HepG2 (cell line): Measurements from ENCODE around the gene SIAH3. TPM values are rescaled to one million over a fixed set of nuclear protein-coding genes. Genes with fewer than 3 reads are reported as not detected.

Experiments
- ATAC-seq: fragments of 200-7000 bp; cut with Tn5 transposase; 3 replicates; pipeline ENCODE4 v1.9.1; 2020; ENCODE audit warnings: mild to moderate bottlenecking, moderate library complexity
- BruUV-seq: library from RNA; stranded (reverse); fragments of 400-500 nt; replicated peaks from 2 replicates; lab custom pipeline; 2021; lab: Mats Ljungman, UMichigan
- CTCF ChIA-PET: fragments of 300-600 bp; formaldehyde crosslinking; extraction: SDS; loops from one replicate; lab custom pipeline; 2021; ENCODE audit warnings: low total read pairs, inconsistent platforms, low intra/inter-chr PET ratio; lab: Yijun Ruan, JAX
- POLR2A ChIA-PET: fragments of 350-600 bp; sonication (Branson Sonifier 250); formaldehyde crosslinking; loops from one replicate; lab custom pipeline; 2020; ENCODE audit warnings: antibody characterized with exemption, inconsistent platforms; lab: Yijun Ruan, JAX
- DNase-seq: peaks from one replicate; pipeline ENCODE4 v3.0.0-alpha.2; 2015; ENCODE audit warnings: low spot score
- FAIRE-seq: peaks from 3 replicates; lab custom pipeline; 2011; peaks lifted over from hg19 to GRCh38; lab: Jason Lieb, UNC
- H2AFZ ChIP-seq: one replicate; pipeline ENCODE4 v1.6.1; 2011; ENCODE audit warnings: low read length, inconsistent platforms
- H3K27ac ChIP-seq: fragments of 300-600 bp; 3 replicates; pipeline ENCODE4 v1.8.0; 2011; ENCODE audit warnings: mixed run types, mild to moderate bottlenecking, mixed read lengths, low read length, inconsistent platforms; ENCODE audit not compliant: insufficient read depth; ENCODE audit errors: extremely low read length
- H3K27me3 ChIP-seq, 2 experiments: fragments of 200-600 bp in 1 of 2; 2 replicates in 1 of 2; 3 replicates in 1 of 2; pipeline versions ENCODE4 v1.6.0 to v1.8.0; 2011; ENCODE audit warnings: low read length in 2 of 2, mild to moderate bottlenecking in 2 of 2, moderate library complexity in 2 of 2, inconsistent platforms in 1 of 2; ENCODE audit not compliant: insufficient read depth in 2 of 2, control insufficient read depth in 1 of 2
- H3K36me3 ChIP-seq, 2 experiments: fragments of 200-600 bp in 1 of 2; replicated peaks in 1 of 2; 2 replicates in 1 of 2; 3 replicates in 1 of 2; pipeline versions ENCODE4 v1.5.1 to v1.8.0; 2011; ENCODE audit warnings: low read length in 2 of 2, inconsistent platforms in 1 of 2; ENCODE audit not compliant: insufficient read depth in 2 of 2, control insufficient read depth in 1 of 2
- H3K4me1 ChIP-seq: 2 replicates; pipeline ENCODE4 v1.5.1; 2012; ENCODE audit warnings: low read length, inconsistent platforms; ENCODE audit not compliant: insufficient read depth
- H3K4me2 ChIP-seq: 2 replicates; pipeline ENCODE4 v1.6.0; 2011; ENCODE audit warnings: low read depth, low read length, inconsistent platforms
- H3K4me3 ChIP-seq, 3 experiments: fragments of 200-600 bp in 1 of 3; sonication (generic), shearing (Covaris generic) in 1 of 3; replicated peaks in 1 of 3; 2 replicates each; pipeline ENCODE4 v1.5.1; 2011 to 2016; ENCODE audit warnings: low read length in 3 of 3, inconsistent platforms in 2 of 3, low read depth in 2 of 3, mild to moderate bottlenecking in 2 of 3, control low read depth in 1 of 3, mixed read lengths in 1 of 3; ENCODE audit not compliant: insufficient read depth in 1 of 3
- H3K79me2 ChIP-seq: one replicate; pipeline ENCODE4 v1.6.1; 2011; ENCODE audit warnings: low read length, inconsistent platforms; ENCODE audit not compliant: insufficient read depth
- H3K9ac ChIP-seq: 2 replicates; pipeline ENCODE4 v1.6.0; 2011; ENCODE audit warnings: mild to moderate bottlenecking, low read depth, low read length, inconsistent platforms; ENCODE audit not compliant: insufficient read depth
- H3K9me3 ChIP-seq: 2 replicates; pipeline ENCODE4 v1.5.1; 2012; ENCODE audit warnings: mild to moderate bottlenecking, low read length
- H4K20me1 ChIP-seq: 2 replicates; pipeline ENCODE4 v1.6.0; 2011; ENCODE audit warnings: inconsistent platforms, mild to moderate bottlenecking, low read length, moderate library complexity; ENCODE audit not compliant: insufficient read depth
- TEAD3 ChIP-seq: optimal IDR thresholded peaks from 2 replicates; pipeline ENCODE3; 2016; ENCODE audit warnings: borderline replicate concordance
- ZBTB21 ChIP-seq: sonication (generic); formaldehyde crosslinking; IDR thresholded peaks from 2 replicates; pipeline ENCODE4 v1.4.0; 2020; ENCODE audit warnings: missing genetic modification reagents
- ZSCAN29 ChIP-seq: sonication (generic); formaldehyde crosslinking; conservative IDR thresholded peaks from 2 replicates; pipeline ENCODE4 v1.4.0; 2020; ENCODE audit warnings: mild to moderate bottlenecking, missing genetic modification reagents
- WGBS: methylation state at CpG from one replicate; pipeline ENCODE4 v1.1.6; 2017; ENCODE audit warnings: low lambda C conversion rate; 5-methylcytosine and 5-hydroxymethylcytosine counted together
- in situ Hi-C: cut with HindIII; loops from 2 replicates; pipeline ENCODE4 v1.10.0; 2017; ENCODE audit warnings: low pct_unique_long_range_greater_than_20kb; ENCODE audit not compliant: extremely low pct_ligation_motif_present
- intact Hi-C: fragments of 100-400 bp; cut with micrococcal nuclease; formaldehyde crosslinking; loops from one replicate; pipeline ENCODE4 v1.10.0; 2022; ENCODE audit not compliant: unreplicated experiment
- polyA plus RNA-seq, 8 experiments: library from polyadenylated mRNA; depleted of rRNA in 3 of 8; stranded (reverse) in 7 of 8; unstranded in 1 of 8; fragments of >200 nt; fragmentation: Illumina TruSeq in 4 of 8; extraction: Trizol in 4 of 8; gene quantifications; 2 replicates each; pipeline versions ENCODE4 v1.2.1 to v1.2.3, GENCODE V29; 2011 to 2016; ENCODE audit warnings: low read depth in 4 of 8, missing spikeins in 1 of 8, mixed read lengths in 1 of 8; ENCODE audit not compliant: insufficient read depth in 1 of 8
- total RNA-seq, 5 experiments: library from RNA; depleted of rRNA; stranded (reverse); fragments of >200 nt; fragmentation: Illumina TruSeq; extraction: Trizol; gene quantifications; 2 replicates each; pipeline ENCODE4 v1.2.3, GENCODE V29; 2016; ENCODE audit warnings: low read depth in 1 of 5
- TF ChIP-seq, protein P1 (sequence below): sonication (generic); formaldehyde crosslinking; IDR thresholded peaks from 2 replicates; pipeline ENCODE4 v1.4.0; 2020; ENCODE audit warnings: missing genetic modification reagents

SIAH3 gene
- total and polyA plus RNA-seq, 2 of the 13 experiments (the other 11 are each of a cell fraction or from before 2014, with no cell fraction given) = not detected

DNA sequence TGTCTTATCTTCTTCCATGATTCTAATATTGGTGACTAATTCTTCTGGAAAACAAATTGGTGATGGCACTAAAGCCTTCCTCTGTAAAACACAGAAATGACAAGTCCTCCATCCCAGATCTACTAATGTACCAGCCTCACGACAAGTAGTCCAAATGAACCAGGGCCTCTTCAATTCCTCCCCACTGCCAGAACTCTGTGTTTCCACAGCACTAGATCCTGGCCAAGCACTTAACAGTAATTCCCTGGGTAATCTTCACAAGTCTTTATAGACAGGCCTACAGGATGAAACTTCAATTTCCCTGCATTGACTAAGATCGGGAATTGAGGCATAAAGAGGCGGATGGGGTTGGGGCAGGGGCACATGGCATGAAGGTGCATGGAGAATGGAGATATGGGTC is 52.7 kb downstream of the SIAH3 start:
- intact Hi-C loops = no loop called here
- H3K4me3 ChIP-seq = no peak overlapping the region
- in situ Hi-C loops = no loop called here
- TF ChIP-seq, protein P1, sequence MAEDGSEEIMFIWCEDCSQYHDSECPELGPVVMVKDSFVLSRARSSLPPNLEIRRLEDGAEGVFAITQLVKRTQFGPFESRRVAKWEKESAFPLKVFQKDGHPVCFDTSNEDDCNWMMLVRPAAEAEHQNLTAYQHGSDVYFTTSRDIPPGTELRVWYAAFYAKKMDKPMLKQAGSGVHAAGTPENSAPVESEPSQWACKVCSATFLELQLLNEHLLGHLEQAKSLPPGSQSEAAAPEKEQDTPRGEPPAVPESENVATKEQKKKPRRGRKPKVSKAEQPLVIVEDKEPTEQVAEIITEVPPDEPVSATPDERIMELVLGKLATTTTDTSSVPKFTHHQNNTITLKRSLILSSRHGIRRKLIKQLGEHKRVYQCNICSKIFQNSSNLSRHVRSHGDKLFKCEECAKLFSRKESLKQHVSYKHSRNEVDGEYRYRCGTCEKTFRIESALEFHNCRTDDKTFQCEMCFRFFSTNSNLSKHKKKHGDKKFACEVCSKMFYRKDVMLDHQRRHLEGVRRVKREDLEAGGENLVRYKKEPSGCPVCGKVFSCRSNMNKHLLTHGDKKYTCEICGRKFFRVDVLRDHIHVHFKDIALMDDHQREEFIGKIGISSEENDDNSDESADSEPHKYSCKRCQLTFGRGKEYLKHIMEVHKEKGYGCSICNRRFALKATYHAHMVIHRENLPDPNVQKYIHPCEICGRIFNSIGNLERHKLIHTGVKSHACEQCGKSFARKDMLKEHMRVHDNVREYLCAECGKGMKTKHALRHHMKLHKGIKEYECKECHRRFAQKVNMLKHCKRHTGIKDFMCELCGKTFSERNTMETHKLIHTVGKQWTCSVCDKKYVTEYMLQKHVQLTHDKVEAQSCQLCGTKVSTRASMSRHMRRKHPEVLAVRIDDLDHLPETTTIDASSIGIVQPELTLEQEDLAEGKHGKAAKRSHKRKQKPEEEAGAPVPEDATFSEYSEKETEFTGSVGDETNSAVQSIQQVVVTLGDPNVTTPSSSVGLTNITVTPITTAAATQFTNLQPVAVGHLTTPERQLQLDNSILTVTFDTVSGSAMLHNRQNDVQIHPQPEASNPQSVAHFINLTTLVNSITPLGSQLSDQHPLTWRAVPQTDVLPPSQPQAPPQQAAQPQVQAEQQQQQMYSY (CRISPR knock-in tag) = no peak
- TF ChIP-seq ZSCAN29 (CRISPR knock-in tag) (no peak), TEAD3 (CRISPR knock-in tag) (no peak), ZBTB21 (CRISPR knock-in tag) (no peak)
- ATAC-seq (no peak), DNase-seq (no peak), FAIRE-seq (no peak)
- CTCF ChIA-PET = no interaction called here
- H3K27me3 ChIP-seq = no peaks in the 10 kb centered on the region
- H3K4me2 ChIP-seq = no peak overlapping the region
- no peak overlapping the region for H3K9ac ChIP-seq
- POLR2A ChIA-PET = no interaction called here
- no peak overlapping the region for H3K27ac ChIP-seq
- peaks cover 4% of the 10 kb centered on the region; the same call in 1 of the 2 replicates for H3K9me3 ChIP-seq
- H3K36me3 ChIP-seq = no peaks in the 10 kb centered on the region
- BruUV-seq = no TSS peak
- no peak overlapping the region for H2AFZ ChIP-seq
- no peaks in the 10 kb centered on the region for H3K79me2 ChIP-seq
- no peaks in the 10 kb centered on the region for H3K4me1 ChIP-seq
- H4K20me1 ChIP-seq = no peaks in the 10 kb centered on the region
- WGBS = 16% methylated on average over 3 of the region's 3 CpGs
